Ectodermal cell (in vitro differentiated cells): ENCODE measurements around the gene PRDM15.

Experiments
- H3K27ac ChIP-seq: 2 replicates; pipeline ENCODE4 v1.7.0; 2013; ENCODE audit warnings: mild to moderate bottlenecking, low read depth, low read length; ENCODE audit not compliant: insufficient read depth, poor library complexity, severe bottlenecking
- H3K27me3 ChIP-seq: 2 replicates; pipeline ENCODE4 v1.7.0; 2013; ENCODE audit warnings: mild to moderate bottlenecking, low read length; ENCODE audit not compliant: insufficient read depth, control insufficient read depth, poor library complexity, severe bottlenecking
- H3K36me3 ChIP-seq: one replicate; pipeline ENCODE4 v1.7.0; 2013; ENCODE audit warnings: low read length; ENCODE audit not compliant: control insufficient read depth, insufficient read depth
- H3K4me1 ChIP-seq: one replicate; pipeline ENCODE4 v1.7.0; 2013; ENCODE audit warnings: low read length; ENCODE audit not compliant: control insufficient read depth, insufficient read depth
- H3K4me3 ChIP-seq: 2 replicates; pipeline ENCODE4 v1.7.0; 2013; ENCODE audit warnings: low read depth, low read length, control low read depth; ENCODE audit not compliant: insufficient read depth
- H3K9me3 ChIP-seq: 2 replicates; pipeline ENCODE4 v1.7.0; 2013; ENCODE audit warnings: mild to moderate bottlenecking, low read length, moderate library complexity; ENCODE audit not compliant: control insufficient read depth
- WGBS, 2 experiments: methylation state at CpG; one replicate each; pipeline ENCODE4 v1.1.7; 2013; ENCODE audit warnings: missing lambda C conversion rate in 2 of 2; 5-methylcytosine and 5-hydroxymethylcytosine counted together

Gene PRDM15

GRCh38 chr21:41824466-41825207 lies 54.5 kb downstream of the PRDM15 start:
- H3K9me3 ChIP-seq, result no peaks in the 10 kb centered on the region
- WGBS, 2 experiments, result 85 to 87% methylated on average over 22 of the region's 22 CpGs
- H3K27ac ChIP-seq, result no peak overlapping the region
- no peaks in the 10 kb centered on the region for H3K27me3 ChIP-seq
- H3K4me3 ChIP-seq, result no peak overlapping the region
- no peaks in the 10 kb centered on the region for H3K4me1 ChIP-seq
- H3K36me3 ChIP-seq, result no peaks in the 10 kb centered on the region

- WGBS, 2 experiments, result 96% methylated on average over 12 of the region's 12 CpGs
- no peaks in the 10 kb centered on the region for H3K9me3 ChIP-seq
- H3K27me3 ChIP-seq, result no peaks in the 10 kb centered on the region
- no peaks in the 10 kb centered on the region for H3K4me1 ChIP-seq
- no peak overlapping the region for H3K27ac ChIP-seq
- H3K4me3 ChIP-seq, result no peak overlapping the region
- no peaks in the 10 kb centered on the region for H3K36me3 ChIP-seq
Observed at GRCh38 chr21:41823906-41824305, 55.2 kb downstream of the PRDM15 start.

DNA sequence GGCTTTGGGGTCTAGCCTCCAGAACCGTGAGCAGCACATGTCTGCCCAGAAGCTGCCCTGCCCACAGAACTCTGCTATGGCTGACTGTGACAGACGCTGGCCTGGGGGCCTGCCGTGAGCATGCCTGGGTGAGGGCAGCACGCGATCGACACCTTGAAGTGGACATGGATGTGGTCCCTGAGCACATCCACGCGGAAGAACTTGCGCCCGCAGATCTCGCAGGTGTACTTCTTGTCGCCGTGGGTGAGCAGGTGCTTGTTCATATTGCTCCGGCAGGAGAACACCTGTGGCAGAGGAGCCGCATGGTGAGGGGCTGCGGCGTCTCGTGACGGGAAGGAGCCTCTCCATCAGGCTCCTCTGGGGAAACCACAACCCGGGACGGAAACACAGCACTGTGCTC lies 56.0 kb downstream of the PRDM15 start:
- 96% methylated on average over 21 of the region's 21 CpGs for WGBS, 2 experiments

GRCh38 chr21:41821756-41822431 lies 57.2 kb downstream of the PRDM15 start:
- H3K4me1 ChIP-seq, result no peaks in the 10 kb centered on the region
- no peaks in the 10 kb centered on the region for H3K36me3 ChIP-seq
- H3K9me3 ChIP-seq, result no peaks in the 10 kb centered on the region
- no peak overlapping the region for H3K4me3 ChIP-seq
- WGBS, 2 experiments, result 91% methylated on average over 32 of the region's 32 CpGs
- H3K27me3 ChIP-seq, result no peaks in the 10 kb centered on the region
- H3K27ac ChIP-seq, result no peak overlapping the region

More for the DNA sequence above, 56.0 kb downstream of the PRDM15 start:
- Histone ChIP-seq H3K9me3 (no peaks in the 10 kb centered on the region), H3K27ac (no peak overlapping the region), H3K27me3 (no peaks in the 10 kb centered on the region), H3K4me3 (no peak overlapping the region), H3K36me3 (no peaks in the 10 kb centered on the region), H3K4me1 (no peaks in the 10 kb centered on the region)

DNA sequence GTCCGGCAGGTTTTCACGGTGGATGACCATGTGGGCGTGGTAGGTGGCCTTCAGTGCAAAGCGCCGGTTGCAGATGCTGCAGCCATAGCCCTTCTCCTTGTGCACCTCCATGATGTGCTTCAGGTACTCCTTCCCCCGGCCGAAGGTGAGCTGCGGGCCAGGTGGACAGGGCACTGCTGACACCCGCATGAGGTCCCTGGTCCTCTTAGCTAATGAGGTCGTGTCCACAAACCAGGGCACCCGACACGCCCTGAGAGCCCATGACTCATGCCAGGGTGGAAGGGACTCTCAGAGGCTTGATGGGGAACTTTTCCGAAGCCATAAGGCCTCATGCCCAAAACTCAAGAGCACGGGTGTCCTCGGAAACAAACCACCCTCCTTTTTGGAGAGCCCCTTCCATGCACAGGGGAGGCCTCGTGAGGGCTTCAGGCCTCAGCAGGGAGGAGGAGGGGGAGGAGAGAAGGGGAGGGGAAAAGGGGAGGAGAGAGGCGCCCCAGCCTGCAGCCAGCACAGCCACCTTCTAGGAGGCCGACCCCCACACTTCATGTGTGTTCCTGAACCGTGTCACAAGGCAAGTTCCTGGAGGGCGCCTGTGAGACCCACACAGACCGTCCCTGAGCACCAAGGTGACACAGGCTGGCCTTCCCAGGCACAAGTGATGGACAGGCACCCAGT lies 57.9 kb downstream of the PRDM15 start:
- no peak overlapping the region for H3K4me3 ChIP-seq
- H3K9me3 ChIP-seq, result no peaks in the 10 kb centered on the region
- H3K27ac ChIP-seq, result no peak overlapping the region
- 90 to 91% methylated on average over 21 of the region's 21 CpGs for WGBS, 2 experiments
- no peaks in the 10 kb centered on the region for H3K27me3 ChIP-seq
- H3K36me3 ChIP-seq, result no peaks in the 10 kb centered on the region
- H3K4me1 ChIP-seq, result no peaks in the 10 kb centered on the region

DNA sequence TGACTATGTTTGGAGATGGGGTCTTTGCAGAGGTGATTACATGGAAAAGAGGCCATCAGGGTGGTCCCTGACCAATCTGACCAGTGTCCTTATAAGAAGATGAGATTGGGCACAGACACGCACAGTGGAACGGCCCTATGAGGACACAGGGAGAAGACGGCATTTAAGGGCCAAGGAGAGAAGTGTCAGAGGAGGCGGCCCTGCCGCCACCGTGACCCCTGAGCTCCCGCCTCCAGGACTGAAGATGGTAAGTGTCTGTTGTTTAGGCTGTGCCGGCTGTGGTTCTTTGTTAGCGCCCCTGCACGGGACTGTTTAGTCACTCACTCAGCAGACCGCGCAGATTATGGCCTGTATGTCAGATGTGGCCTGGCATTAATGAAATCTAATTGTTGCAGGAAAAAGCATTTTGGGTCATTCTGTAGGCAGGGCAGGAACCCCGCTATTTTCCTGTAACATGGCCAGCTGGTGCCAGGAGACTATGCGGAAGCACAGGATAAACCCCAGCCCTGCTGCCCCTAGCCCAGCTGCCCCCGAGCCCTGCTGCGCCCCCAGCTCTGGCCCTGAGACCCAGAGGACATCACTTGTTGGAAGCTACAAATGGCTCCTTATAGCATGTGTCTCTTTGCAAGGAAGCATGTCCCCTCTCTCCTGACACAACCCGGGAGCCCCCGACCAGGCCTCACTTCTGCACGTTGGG lies 58.6 kb downstream of the PRDM15 start:
- no peaks in the 10 kb centered on the region for H3K4me1 ChIP-seq
- no peaks in the 10 kb centered on the region for H3K9me3 ChIP-seq
- WGBS, 2 experiments, result 95 to 96% methylated on average over 19 of the region's 19 CpGs
- H3K27me3 ChIP-seq, result no peaks in the 10 kb centered on the region
- H3K4me3 ChIP-seq, result no peak overlapping the region
- peaks cover 1% of the 10 kb centered on the region for H3K36me3 ChIP-seq
- no peak overlapping the region for H3K27ac ChIP-seq

DNA sequence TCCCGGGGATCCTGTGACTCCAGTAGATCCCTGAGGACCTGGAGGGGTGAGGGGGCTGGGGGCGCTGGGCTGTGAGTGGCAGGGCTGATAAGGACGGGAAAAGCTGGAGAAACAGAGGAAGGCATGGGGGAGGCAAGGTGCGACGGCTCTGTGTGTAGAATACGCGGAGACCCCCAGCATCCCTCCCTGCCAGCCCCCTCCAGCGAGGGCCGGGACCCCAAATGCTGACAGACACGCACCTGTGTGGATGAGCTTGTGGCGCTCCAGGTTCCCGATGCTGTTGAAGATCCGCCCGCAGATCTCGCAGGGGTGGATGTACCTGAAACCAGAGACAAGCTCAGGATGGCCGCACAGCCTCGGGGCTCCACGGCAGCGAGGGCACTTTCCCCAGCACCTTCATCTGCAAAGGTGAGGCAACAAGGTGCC lies 59.3 kb downstream of the PRDM15 start:
- no peak overlapping the region for H3K27ac ChIP-seq
- peaks cover 3% of the 10 kb centered on the region for H3K36me3 ChIP-seq
- H3K27me3 ChIP-seq, result no peaks in the 10 kb centered on the region
- no peaks in the 10 kb centered on the region for H3K9me3 ChIP-seq
- no peak overlapping the region for H3K4me3 ChIP-seq
- WGBS, 2 experiments, result 95 to 97% methylated on average over 19 of the region's 19 CpGs
- no peaks in the 10 kb centered on the region for H3K4me1 ChIP-seq

DNA sequence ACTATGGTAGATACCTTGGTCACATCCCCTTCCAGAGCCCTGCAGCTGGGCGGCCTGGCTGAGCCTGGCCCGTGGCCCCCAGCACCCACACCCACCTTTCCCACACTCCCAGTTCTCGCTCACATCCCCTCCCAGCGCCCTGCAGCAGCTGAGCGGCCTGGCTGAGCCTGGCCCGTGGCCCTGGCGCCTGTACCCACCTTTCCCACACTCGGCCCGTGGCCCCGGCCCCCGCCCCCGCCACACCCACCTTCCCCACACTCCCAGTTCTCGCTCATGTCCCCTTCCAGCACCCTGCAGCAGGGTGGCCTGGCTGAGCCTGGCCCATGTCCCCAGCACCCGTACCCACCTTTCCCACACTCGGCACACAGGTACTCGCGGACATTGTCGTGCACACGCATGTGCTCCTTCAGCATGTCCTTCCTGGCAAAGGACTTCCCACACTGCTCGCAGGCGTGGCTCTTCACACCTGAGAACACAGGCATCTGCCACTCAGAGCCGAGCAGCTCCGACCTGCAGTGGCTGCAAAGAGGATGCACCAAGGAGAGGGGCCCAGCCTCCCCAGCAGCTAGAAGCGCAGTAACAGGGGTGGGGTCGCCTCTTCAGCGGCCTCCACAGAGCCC lies 59.8 kb downstream of the PRDM15 start:
- H3K4me3 ChIP-seq, result no peak overlapping the region
- H3K27ac ChIP-seq, result no peak overlapping the region
- no peaks in the 10 kb centered on the region for H3K4me1 ChIP-seq
- H3K27me3 ChIP-seq, result no peaks in the 10 kb centered on the region
- H3K36me3 ChIP-seq, result peaks cover 3% of the 10 kb centered on the region
- no peaks in the 10 kb centered on the region for H3K9me3 ChIP-seq
- 92 to 94% methylated on average over 26 of the region's 26 CpGs for WGBS, 2 experiments

DNA sequence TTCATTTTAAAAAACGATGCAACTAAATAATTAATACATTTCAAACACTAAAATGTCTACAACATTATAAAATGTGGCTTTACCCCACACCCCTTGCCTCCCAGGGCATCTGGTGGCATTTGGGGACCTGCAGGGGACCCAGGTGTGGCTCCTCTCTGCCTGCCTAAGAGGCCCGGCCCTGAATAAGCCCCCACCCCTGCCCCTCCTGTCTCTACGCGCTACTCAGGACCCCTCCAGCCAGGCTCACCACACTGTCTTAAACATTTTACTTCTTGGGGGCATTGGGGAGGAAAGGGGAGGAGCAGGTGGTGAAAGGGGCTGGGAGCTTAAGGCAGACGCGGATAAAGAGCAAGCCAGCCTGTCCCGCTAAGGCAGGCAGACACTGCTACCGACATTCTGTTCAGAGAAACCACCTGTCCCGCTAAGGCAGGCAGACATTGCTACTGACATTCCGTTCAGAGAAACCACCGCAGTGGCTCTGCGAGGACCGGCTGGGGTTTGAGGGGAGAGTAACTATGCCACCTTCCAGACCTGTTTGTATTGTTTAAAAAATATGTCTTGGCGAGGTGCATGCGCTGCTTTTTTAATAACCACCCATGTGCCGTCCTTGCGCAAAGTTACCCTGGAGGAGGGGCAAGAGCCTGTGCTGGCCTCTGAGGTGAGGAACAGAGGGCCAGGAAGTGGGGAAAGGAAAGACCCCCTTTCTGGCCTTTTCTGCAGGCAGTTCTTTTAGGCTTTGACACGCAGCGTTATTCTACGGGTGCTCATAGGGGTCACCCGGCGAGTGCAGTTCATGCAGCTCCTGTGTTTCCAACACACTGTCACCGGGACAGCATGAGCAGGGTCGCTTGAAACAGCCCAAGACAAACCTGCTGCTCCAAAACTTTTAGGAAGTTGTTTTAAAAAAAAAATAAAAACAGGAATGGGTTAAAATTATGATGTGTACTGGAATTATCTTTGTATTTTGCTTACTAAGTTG lies 61.0 kb downstream of the PRDM15 start:
- Histone ChIP-seq H3K27ac (no peak overlapping the region), H3K4me1 (no peaks in the 10 kb centered on the region), H3K4me3 (no peak overlapping the region), H3K9me3 (no peaks in the 10 kb centered on the region), H3K27me3 (no peaks in the 10 kb centered on the region), H3K36me3 (peaks cover 3% of the 10 kb centered on the region)
- WGBS, 2 experiments, result 91 to 95% methylated on average over 22 to 24 of the region's 24 CpGs
